GM18508 (cell line): ENCODE data around the gene TARS2.

Source experiments
- ATAC-seq: cut with Tn5 transposase; IDR thresholded peaks from one replicate; pipeline ENCODE4 v1.9.1; 2021; ENCODE audit warnings: moderate number of reproducible peaks; ENCODE audit not compliant: insufficient read depth, unreplicated experiment

TARS2 gene

GRCh38 chr1:150486966-150487762, at the start of gene TARS2:
Gene TARS2, plus strand, starts transcription at chr1:150487419. Its CDS starts 32 bp downstream, at chr1:150487451.
- peak; percentile 97 for ATAC-seq

- ATAC-seq, result no peak
These were observed 46.1 kb upstream of the TARS2 start for GRCh38 chr1:150441121-150441520.

- ATAC-seq, result no peak
These were observed 43.0 kb upstream of the TARS2 start for GRCh38 chr1:150444232-150444631.

GRCh38 chr1:150456146-150456647, 31.0 kb upstream of the TARS2 start:
- ATAC-seq, result no peak

GRCh38 chr1:150464422-150464826, 22.8 kb upstream of the TARS2 start:
- no peak for ATAC-seq

GRCh38 chr1:150466964-150467363, 20.3 kb upstream of the TARS2 start:
- ATAC-seq, result no peak

GRCh38 chr1:150469291-150469690, 17.9 kb upstream of the TARS2 start:
- ATAC-seq, result no peak

- ATAC-seq, result no peak
These were observed 14.5 kb upstream of the TARS2 start for GRCh38 chr1:150472601-150473200.

- no peak for ATAC-seq
These were observed 13.6 kb upstream of the TARS2 start for GRCh38 chr1:150473659-150474058.

GRCh38 chr1:150474869-150475268, 12.3 kb upstream of the TARS2 start:
- ATAC-seq, result no peak

GRCh38 chr1:150476754-150477153, 10.5 kb upstream of the TARS2 start:
- no peak for ATAC-seq

- no peak for ATAC-seq
These were observed 9.9 kb upstream of the TARS2 start for GRCh38 chr1:150477320-150477719.

GRCh38 chr1:150477733-150478132, 9.5 kb upstream of the TARS2 start:
- no peak for ATAC-seq

GRCh38 chr1:150479370-150479769, 7.8 kb upstream of the TARS2 start:
- no peak for ATAC-seq

GRCh38 chr1:150479927-150480352, 7.3 kb upstream of the TARS2 start:
- ATAC-seq, result no peak

GRCh38 chr1:150484431-150484830, 2.8 kb upstream of the TARS2 start:
- ATAC-seq, result no peak

GRCh38 chr1:150484861-150485260, 2.4 kb upstream of the TARS2 start:
- ATAC-seq, result no peak

- no peak for ATAC-seq
These were observed 520 bp downstream of the TARS2 start for GRCh38 chr1:150487763-150488115.

- no peak for ATAC-seq
These were observed 6.0 kb downstream of the TARS2 start for GRCh38 chr1:150493175-150493574.

GRCh38 chr1:150498342-150498741, 11.1 kb downstream of the TARS2 start:
- ATAC-seq, result no peak

- ATAC-seq, result no peak
These were observed 18.2 kb downstream of the TARS2 start for GRCh38 chr1:150505431-150505830.
